A549 (cell line): ENCODE results near the gene PRR12.

Source experiments
- BHLHE40 ChIP-seq: IDR thresholded peaks from 2 replicates; pipeline ENCODE4 v1.6.1; 2012; ENCODE audit warnings: low read depth, low read length, inconsistent platforms
- CHD2 ChIP-seq: fragments of 150-350 bp; IDR thresholded peaks from 2 replicates; pipeline ENCODE4 v1.6.1; 2014; ENCODE audit warnings: low read length; ENCODE audit not compliant: partially characterized antibody
- JUN ChIP-seq, 2 experiments: fragments of >200 bp; sonication (Bioruptor Twin); formaldehyde crosslinking; IDR thresholded peaks; 2 replicates in 1 of 2; 3 replicates in 1 of 2; pipeline ENCODE4 v1.6.1; 2016 to 2017
- MYC ChIP-seq: IDR thresholded peaks from 2 replicates; pipeline ENCODE4 v1.6.1; 2012; ENCODE audit warnings: mild to moderate bottlenecking, inconsistent platforms, low read length, improper control_type of control experiment, borderline replicate concordance
- NR3C1 ChIP-seq: fragments of >200 bp; sonication (Bioruptor Twin); formaldehyde crosslinking; IDR thresholded peaks from 3 replicates; pipeline ENCODE4 v1.6.1; 2017
- POLR2A ChIP-seq: IDR thresholded peaks from 2 replicates; pipeline ENCODE4 v1.6.1; 2012; ENCODE audit warnings: mild to moderate bottlenecking, low read length
- RAD21 ChIP-seq, 2 experiments: fragments of >200 bp in 1 of 2; sonication (Bioruptor Twin) in 1 of 2; formaldehyde crosslinking in 1 of 2; IDR thresholded peaks in 1 of 2; conservative IDR thresholded peaks in 1 of 2; 2 replicates in 1 of 2; 3 replicates in 1 of 2; pipeline ENCODE4 v1.6.1; 2012 to 2018; ENCODE audit warnings: inconsistent platforms in 1 of 2
- RCOR1 ChIP-seq: fragments of 150-350 bp; IDR thresholded peaks from 2 replicates; pipeline ENCODE4 v1.6.1; 2014; ENCODE audit warnings: antibody characterized with exemption, low read length, low read depth
- ZC3H11A ChIP-seq: fragments of 450-650 bp; IDR thresholded peaks from 2 replicates; pipeline ENCODE4 v1.6.1; 2014; ENCODE audit warnings: antibody characterized with exemption, mild to moderate bottlenecking
- TF ChIP-seq, protein P1 (sequence below): fragments of >200 bp; sonication (Bioruptor Twin); formaldehyde crosslinking; IDR thresholded peaks from 3 replicates; pipeline ENCODE4 v1.5.1; 2016

DNA sequence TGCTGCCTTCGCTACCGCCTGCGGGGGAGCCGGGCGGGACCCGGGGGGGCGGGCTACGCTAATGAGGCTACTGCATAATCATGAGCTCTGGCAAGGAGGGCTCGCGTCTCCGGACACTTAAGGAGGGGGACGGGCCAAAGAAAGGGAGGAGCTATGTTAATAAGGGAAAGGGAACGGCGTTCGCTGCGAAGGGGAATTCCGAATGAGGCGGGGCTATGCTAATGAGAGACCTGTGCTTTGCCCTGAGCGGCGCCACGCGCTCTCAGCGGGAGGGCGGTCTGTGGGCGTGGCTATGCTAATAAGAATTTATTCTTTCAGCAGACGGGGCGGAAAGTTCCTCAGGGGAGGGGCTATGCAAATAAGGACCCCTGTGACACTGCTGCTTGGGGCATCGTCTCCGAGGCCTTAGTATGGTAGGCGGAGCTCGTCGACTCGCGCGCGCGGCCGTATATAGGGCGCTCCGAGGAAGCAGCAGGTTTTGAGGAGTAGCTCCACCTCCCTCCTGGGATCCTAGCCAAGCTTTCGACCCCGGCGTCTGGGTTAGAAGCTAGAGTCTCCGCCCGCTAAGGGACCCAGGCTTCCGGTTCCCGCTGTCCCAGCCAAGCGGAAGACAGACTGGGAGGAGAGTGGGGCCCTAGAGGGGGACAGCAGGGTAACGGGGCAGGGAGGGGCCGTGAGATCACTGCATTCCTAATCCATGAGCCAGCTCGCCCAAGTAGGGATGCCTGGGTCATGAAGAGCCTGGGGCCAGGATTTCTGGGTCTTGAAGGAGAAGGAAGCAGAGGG, 49.3 kb downstream of the PRR12 start, which contains the start of gene RRAS:
- TF ChIP-seq, protein P1, sequence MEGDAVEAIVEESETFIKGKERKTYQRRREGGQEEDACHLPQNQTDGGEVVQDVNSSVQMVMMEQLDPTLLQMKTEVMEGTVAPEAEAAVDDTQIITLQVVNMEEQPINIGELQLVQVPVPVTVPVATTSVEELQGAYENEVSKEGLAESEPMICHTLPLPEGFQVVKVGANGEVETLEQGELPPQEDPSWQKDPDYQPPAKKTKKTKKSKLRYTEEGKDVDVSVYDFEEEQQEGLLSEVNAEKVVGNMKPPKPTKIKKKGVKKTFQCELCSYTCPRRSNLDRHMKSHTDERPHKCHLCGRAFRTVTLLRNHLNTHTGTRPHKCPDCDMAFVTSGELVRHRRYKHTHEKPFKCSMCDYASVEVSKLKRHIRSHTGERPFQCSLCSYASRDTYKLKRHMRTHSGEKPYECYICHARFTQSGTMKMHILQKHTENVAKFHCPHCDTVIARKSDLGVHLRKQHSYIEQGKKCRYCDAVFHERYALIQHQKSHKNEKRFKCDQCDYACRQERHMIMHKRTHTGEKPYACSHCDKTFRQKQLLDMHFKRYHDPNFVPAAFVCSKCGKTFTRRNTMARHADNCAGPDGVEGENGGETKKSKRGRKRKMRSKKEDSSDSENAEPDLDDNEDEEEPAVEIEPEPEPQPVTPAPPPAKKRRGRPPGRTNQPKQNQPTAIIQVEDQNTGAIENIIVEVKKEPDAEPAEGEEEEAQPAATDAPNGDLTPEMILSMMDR = no peak
- no peak for TF ChIP-seq BHLHE40
- TF ChIP-seq MYC = peak; percentile 93
- TF ChIP-seq RCOR1 = no peak
- no peak for TF ChIP-seq NR3C1
- TF ChIP-seq ZC3H11A = no peak
- TF ChIP-seq POLR2A = no peak; the same call in none of the 2 replicates
- TF ChIP-seq RAD21 (conservative IDR thresholded peaks at IDR 0.05 in 1 of 2, IDR thresholded peaks at IDR 0.05 in 1 of 2) = no peak; a peak in 1 of 5 replicates
- peak; percentile 90 to 95 for TF ChIP-seq JUN (IDR thresholded peaks at IDR 0.05)
- no peak for TF ChIP-seq CHD2
